GM15510 (cell line): Measurements from ENCODE around the gene KCNQ1.

ENCODE experiments used
- POLR2A ChIP-seq: IDR thresholded peaks from 3 replicates; pipeline ENCODE4 v1.6.1; 2011; ENCODE audit warnings: borderline replicate concordance; ENCODE audit not compliant: insufficient read length; ENCODE audit errors: extremely low read depth

The KCNQ1 gene

GRCh38 chr11:2828585-2829330 lies 383.9 kb downstream of the KCNQ1 start:
- TF ChIP-seq POLR2A: no peak

DNA sequence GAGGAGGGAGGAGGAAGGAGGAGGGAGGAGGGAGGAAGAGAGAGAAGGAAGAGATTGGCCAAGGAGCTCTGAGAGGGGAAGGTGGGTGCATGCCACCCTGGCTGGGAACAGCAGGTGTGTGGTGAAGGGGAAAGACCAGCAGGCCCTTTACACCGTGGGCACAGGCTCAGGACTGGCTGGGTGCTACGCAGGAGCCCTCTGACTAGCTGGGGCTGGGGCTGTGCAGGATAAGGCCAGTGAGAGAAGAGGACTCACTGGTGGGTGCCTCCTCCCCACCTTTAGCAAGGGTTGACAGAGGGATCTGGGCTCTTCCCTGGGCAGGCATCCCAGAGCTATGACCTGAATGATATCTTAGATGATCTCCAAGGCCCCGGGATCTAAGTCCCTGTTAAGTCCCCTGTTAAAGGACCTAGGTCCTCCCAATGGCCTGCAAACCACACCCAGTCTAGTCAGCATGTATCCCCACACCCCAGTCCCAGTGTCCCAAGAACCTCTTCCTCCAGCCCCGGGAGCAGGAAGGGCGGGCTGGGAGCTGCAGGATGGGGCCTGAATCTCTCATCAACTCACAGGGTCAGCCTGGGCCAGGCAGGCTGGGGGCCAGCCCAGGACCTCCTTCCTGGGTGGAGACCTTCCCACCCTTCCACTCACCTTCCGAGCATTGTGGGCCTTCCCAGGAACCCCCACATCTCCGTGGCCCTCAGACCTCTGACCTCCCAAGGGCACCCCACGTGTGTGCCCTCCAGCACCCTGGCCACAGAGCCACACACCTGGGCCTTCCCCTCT lies 385.4 kb downstream of the KCNQ1 start:
- TF ChIP-seq POLR2A: no peak

DNA sequence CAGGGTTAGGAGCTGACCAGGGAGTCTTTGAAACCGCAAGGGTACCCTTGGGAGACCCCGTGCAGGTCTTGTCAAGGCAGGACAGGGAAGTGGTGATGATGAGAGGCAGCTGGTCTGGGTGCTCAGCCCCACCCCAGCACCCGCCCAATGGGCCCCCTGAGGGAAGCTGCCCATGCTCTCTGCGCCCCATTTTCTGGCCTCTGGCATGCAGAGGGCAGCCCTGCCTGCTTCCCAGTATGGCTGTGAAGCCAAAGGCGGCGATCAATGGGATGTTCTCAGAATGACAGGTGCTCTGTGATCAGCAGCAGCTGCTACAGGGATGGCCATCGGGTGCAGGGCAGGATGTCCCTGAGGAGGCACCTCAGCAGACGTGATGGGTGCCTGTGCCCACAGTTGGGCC lies 386.1 kb downstream of the KCNQ1 start:
- no peak for TF ChIP-seq POLR2A

DNA sequence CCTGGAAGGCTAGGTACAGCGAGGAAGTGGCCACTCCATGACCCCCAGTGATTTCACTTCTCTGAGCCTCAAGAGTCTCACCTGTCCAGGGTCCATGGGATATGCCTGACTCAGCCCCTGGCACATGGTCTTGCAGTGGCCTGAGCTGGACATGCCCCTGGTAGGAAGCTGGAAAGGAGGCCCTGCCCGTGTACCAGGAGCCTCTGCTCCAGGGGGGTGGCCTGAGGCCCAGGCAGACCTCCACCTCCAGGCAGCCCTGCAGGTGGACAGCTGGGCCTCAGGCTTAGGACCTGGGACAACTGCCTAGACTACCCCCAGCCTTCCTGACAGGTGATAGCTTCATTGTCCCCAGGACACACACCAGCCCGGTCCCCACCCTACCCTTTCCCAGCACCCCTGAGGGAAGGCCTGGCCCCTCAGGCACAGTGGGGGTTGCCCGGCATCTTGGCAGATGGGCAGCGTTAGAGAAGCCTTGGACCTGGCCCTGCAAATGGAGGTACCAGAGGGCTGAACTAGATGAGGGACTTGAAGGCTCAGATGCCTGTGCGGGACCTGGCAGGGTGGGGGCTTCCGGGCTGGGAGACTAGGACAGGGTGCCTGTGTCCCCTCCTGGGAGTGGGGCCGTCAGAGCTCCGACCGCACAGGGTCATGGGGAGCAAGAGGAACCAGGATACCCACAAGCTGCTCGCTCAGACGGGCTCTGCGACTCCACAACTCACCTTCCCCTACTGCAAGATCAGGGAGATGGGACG lies 387.1 kb downstream of the KCNQ1 start:
- no peak for TF ChIP-seq POLR2A

DNA sequence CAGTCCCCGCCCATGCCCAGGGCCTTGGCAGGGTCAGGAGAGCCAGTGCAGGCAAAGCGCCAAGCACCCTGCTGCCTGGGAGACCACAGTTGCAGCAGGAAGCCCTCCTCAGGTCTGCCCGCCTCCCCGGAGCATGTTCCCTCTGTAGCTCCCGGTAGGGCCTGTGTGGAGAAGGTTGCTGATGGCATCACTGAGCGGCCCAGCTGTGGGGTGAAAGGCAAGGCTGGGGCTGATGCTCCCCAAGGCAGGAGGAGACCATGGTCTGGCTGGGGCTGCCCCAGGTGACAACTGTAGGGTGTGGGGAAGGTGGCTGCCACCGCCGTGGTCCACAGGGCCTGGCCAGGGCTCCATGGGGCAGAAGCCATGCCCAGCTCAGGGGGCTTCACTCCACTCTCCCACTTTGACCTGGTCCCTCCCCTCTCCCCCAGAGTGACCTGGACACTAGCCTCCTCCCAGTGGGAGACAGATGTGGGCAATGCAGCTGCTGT lies 387.8 kb downstream of the KCNQ1 start:
- no peak for TF ChIP-seq POLR2A

DNA sequence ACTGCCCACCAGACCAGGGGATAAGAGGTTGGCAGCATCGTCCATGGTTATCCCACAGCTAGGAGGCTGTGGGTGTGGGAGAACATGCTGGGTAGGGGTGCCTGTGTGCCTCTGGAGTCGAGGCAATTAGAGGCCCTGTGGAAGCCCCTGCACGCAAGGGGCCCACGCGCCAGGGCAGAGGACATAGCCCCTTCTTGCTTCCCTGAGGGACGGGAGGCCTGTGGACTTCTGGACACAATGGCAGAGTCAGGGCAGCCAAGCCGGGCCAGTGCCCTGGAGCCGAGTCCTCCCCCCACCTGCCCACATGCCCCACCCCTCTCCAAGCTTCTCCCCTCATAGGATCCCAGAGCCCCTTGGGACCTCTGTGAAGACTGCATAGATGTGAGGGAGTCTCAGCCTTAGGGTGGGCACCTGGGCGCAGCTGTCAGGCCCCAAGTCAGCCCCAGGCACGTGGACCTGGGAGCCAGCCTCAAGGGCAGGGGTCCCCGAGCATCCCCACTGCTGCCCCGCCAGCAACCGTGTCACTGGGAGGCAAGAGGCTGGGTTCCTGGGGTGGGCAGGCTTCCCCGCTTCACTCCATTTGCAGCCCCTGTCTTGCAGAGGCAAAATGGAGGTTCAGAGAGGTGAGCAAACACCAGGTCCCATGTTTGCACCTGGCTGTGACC lies 388.4 kb downstream of the KCNQ1 start:
- TF ChIP-seq POLR2A: no peak

GRCh38 chr11:2833716-2834502 lies 389.1 kb downstream of the KCNQ1 start:
- TF ChIP-seq POLR2A: no peak

DNA sequence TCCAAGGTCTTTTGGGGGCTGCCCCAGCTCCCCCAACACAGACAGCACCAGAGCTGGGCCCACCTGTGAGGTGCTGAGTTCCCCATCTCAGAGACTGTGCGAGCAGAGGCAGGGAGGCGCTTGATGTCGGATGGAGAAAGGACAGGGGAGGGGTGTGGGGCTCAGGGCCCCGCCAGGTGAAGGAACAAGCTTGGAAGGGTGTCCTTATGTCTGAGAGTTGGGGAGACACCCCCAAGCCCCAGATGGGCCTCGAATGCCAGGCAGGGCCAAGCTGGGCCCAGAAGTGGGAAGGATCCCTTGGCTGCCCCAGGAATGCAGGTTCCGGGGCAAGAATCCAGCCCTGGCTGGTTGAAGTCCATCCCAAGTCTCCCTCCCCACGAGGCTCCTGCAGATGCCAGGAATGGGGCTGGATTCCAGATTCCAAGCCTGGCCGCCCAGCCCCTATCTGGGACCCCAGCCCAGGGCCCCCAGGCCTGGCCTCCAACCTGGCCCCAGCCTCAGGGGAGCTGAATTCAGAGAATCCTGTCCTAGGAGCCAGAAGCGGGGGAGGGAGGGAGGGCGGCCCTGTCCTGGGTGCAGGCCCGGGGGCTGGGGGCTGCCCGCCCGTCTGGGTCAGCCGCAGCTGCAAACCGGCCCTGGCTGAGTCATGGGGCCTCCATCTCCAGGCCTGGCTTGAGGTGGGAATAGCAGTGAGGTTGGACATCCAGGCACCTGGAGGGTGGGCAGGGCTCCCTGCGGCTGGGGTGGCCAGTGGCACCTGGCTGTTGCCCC lies 389.9 kb downstream of the KCNQ1 start:
- no peak for TF ChIP-seq POLR2A

DNA sequence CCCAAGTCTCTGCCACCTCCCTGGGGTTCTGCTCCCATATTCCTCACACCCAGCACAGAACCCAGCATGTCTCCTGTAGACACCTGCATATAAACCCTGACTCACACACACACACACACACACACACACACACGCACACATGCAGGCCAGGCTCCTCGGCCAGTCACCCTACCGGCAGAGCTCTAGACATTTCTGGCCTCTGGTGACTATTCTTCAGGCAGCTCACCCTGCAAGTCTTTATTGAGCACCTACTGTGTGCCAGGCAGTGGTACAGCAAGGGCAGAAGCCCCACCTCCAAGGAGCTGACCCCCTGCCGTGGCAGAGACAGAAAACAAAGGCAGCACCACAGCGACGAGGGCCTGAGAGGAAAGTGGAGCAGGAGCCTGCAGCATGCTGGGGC lies 390.5 kb downstream of the KCNQ1 start:
- TF ChIP-seq POLR2A: no peak

DNA sequence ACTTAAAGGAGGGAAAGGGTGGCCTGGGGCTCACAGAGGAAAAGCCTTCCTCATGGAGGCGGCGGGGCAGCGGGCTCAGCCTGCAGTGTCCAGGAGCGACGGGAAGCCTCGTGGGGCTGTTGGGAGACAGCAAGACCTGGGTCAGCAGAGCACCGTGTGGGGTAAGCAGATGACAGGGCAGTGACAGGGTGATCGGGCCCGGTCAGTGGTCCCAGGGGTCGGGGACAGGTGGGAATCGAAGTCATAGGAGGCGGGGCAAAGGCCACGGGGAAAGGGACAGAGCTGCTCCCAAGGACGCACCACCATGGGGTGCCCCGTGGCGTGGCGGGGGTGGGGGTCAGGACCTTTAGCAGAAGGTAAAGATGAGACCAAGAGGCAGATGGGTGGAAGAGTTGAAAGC lies 390.9 kb downstream of the KCNQ1 start:
- no peak for TF ChIP-seq POLR2A

DNA sequence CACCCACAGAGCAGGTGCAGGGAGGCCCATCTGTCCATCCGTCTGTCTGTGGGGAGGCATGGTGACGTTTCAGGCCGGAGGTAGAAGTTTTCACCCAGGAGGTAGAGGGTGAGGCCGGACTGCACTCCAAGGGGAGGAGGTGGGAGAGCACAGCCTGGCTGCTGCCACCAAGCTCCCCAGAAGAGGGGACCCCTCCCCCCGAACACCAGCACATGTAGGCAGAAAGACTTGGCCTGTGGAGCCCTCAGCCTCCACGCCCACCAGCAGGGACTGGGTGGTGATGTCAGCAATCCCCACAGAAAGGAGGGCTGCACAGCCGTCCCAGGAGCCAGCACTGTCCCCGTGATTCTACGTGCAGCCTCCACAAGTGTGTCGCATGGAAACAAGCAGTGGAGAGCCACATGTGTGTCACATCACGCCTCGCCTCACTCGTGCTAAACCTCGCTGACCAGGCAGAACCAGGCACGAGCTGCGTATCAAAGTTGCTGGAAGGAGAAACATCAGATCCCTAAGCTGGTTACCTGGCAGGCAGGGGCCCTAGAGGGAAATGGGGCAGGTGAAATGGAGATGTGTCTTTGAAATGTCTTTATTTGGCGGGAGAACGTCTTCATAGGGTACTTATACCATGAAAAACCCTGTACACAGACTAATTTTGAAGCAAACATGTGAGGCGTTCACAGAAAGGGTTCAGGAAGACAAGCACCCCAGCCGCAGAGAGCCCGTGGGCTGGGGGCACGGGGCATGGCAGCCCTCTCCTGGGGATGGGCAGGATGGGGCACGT lies 391.7 kb downstream of the KCNQ1 start:
- TF ChIP-seq POLR2A: no peak

GRCh38 chr11:2837096-2837601 lies 392.3 kb downstream of the KCNQ1 start:
- no peak for TF ChIP-seq POLR2A
